K562 (cell line): ENCODE data around the gene NSUN3. TPM values are rescaled to one million over a fixed set of nuclear protein-coding genes. Genes with fewer than 3 reads are reported as not detected.

ENCODE experiments used
- ARID2 ChIP-seq: fragments of 450-650 bp; IDR thresholded peaks from 2 replicates; pipeline ENCODE4 v1.6.1; 2017; ENCODE audit warnings: antibody characterized with exemption, mild to moderate bottlenecking
- CBX1 ChIP-seq: sonication (generic); IDR thresholded peaks from 2 replicates; pipeline ENCODE4 v1.6.1; 2016; ENCODE audit warnings: antibody characterized with exemption, low read depth, mild to moderate bottlenecking
- ETV5 ChIP-seq: sonication (generic); formaldehyde crosslinking; IDR thresholded peaks from 2 replicates; pipeline ENCODE4 v1.4.0; 2020; ENCODE audit warnings: low read depth, mild to moderate bottlenecking, missing genetic modification reagents
- EZH2 ChIP-seq: IDR thresholded peaks from 2 replicates; pipeline ENCODE4 v1.6.1; 2012; ENCODE audit warnings: low read depth, mild to moderate bottlenecking, inconsistent platforms, low read length, borderline replicate concordance
- FOXK1 ChIP-seq: sonication (generic); formaldehyde crosslinking; IDR thresholded peaks from 2 replicates; pipeline ENCODE4 v1.8.0; 2022; ENCODE audit warnings: missing genetic modification reagents, mild to moderate bottlenecking, borderline replicate concordance
- NR1H2 ChIP-seq: sonication (generic); formaldehyde crosslinking; IDR thresholded peaks from 2 replicates; pipeline ENCODE4 v1.4.0; 2020; ENCODE audit warnings: mild to moderate bottlenecking, missing genetic modification reagents
- NR2F6 ChIP-seq: fragments of 450-650 bp; formaldehyde crosslinking; IDR thresholded peaks from 2 replicates; pipeline ENCODE4 v1.4.0; 2020; ENCODE audit warnings: mild to moderate bottlenecking
- POLR2AphosphoS5 ChIP-seq: IDR thresholded peaks from 2 replicates; pipeline ENCODE4 v1.6.1; 2011; ENCODE audit warnings: mild to moderate bottlenecking, low read depth, low read length, moderate library complexity; ENCODE audit not compliant: control insufficient read depth, insufficient read depth
- RBM17 ChIP-seq: fragments of 200-400 bp; formaldehyde crosslinking; IDR thresholded peaks from 2 replicates; pipeline ENCODE4 v1.6.1; 2017; ENCODE audit warnings: low read depth, mild to moderate bottlenecking, low read length, borderline replicate concordance
- SIX5 ChIP-seq, 2 experiments: IDR thresholded peaks; 2 replicates each; pipeline ENCODE4 v1.6.1; 2011; ENCODE audit warnings: low read length in 2 of 2, borderline replicate concordance in 1 of 2, low read depth in 1 of 2, mild to moderate bottlenecking in 1 of 2, moderate library complexity in 1 of 2; ENCODE audit not compliant: insufficient read depth in 1 of 2
- SNIP1 ChIP-seq: fragments of 450-650 bp; IDR thresholded peaks from 2 replicates; pipeline ENCODE4 v1.7.1; 2017; ENCODE audit warnings: low read depth, mild to moderate bottlenecking
- STAT5A ChIP-seq: IDR thresholded peaks from 2 replicates; pipeline ENCODE4 v1.6.1; 2012; ENCODE audit warnings: low read length, inconsistent platforms, borderline replicate concordance
- TCF7 ChIP-seq: sonication (generic); IDR thresholded peaks from 2 replicates; pipeline ENCODE4 v1.6.1; 2016; ENCODE audit warnings: antibody characterized with exemption, borderline replicate concordance
- ZFPM2 ChIP-seq: fragments of 250-450 bp; sonication (Bioruptor Pico); IDR thresholded peaks from 2 replicates; pipeline ENCODE4 v1.5.1; 2022; ENCODE audit warnings: mild to moderate bottlenecking
- ZNF143 ChIP-seq: sonication (generic); formaldehyde crosslinking; IDR thresholded peaks from 2 replicates; pipeline ENCODE4 v1.9.0; 2022; ENCODE audit warnings: mild to moderate bottlenecking, missing genetic modification reagents
- ZNF224 ChIP-seq: sonication (generic); formaldehyde crosslinking; IDR thresholded peaks from 2 replicates; pipeline ENCODE4 v1.8.0; 2022; ENCODE audit warnings: mild to moderate bottlenecking, missing genetic modification reagents
- ZNF408 ChIP-seq: fragments of 250-450 bp; sonication (Bioruptor Pico); IDR thresholded peaks from 2 replicates; pipeline ENCODE4 v1.4.0; 2020; ENCODE audit warnings: low read depth, mild to moderate bottlenecking, moderate library complexity
- ZNF79 ChIP-seq: fragments of 250-450 bp; sonication (Bioruptor Pico); IDR thresholded peaks from 2 replicates; pipeline ENCODE4 v1.4.0; 2020; ENCODE audit warnings: low read depth, mild to moderate bottlenecking, moderate library complexity
- polyA plus RNA-seq, 8 experiments: library from polyadenylated mRNA; depleted of rRNA in 4 of 8; stranded (reverse) in 5 of 8; unstranded in 3 of 8; fragments of >200 nt; fragmentation: Nextera tagmentation in 2 of 8; fragmentation: Illumina TruSeq in 1 of 8; extraction: Ambion mirVana in 2 of 8; extraction: Trizol in 1 of 8; gene quantifications; 2 replicates each; pipeline versions ENCODE4 v1.2.1 to v1.2.3, GENCODE V29; 2011 to 2014; ENCODE audit warnings: inconsistent platforms in 1 of 8, missing spikeins in 1 of 8
- total RNA-seq, 7 experiments: library from RNA; depleted of rRNA in 6 of 7; stranded (reverse); fragments of >200 nt in 6 of 7; fragmentation: Illumina TruSeq in 2 of 7; extraction: Trizol in 2 of 7; gene quantifications; 2 replicates each; pipeline versions ENCODE4 v1.2.1 to v1.2.3, GENCODE V29; 2011 to 2021; ENCODE audit warnings: low replicate concordance in 1 of 7
- TF ChIP-seq, protein P1 (sequence below): sonication (generic); formaldehyde crosslinking; IDR thresholded peaks from 2 replicates; pipeline ENCODE4 v1.8.0; 2022; ENCODE audit warnings: mild to moderate bottlenecking, missing genetic modification reagents
- TF ChIP-seq, protein P2 (sequence below): fragments of 150-350 bp; IDR thresholded peaks from 2 replicates; pipeline ENCODE4 v1.6.1; 2014; ENCODE audit warnings: low read depth, mild to moderate bottlenecking, low read length, borderline replicate concordance
- TF ChIP-seq, protein P3 (sequence below): IDR thresholded peaks from 2 replicates; pipeline ENCODE4 v1.6.1; 2011; ENCODE audit warnings: borderline replicate concordance, low read depth, mild to moderate bottlenecking, moderate library complexity, low read length; ENCODE audit not compliant: insufficient read depth, poor library complexity, severe bottlenecking

NSUN3 gene
- total and polyA plus RNA-seq, 9 of the 15 experiments (the other 6 are each of a cell fraction or from before 2014, with no cell fraction given) = 4.4 to 12.3 (median 7.6) TPM

DNA sequence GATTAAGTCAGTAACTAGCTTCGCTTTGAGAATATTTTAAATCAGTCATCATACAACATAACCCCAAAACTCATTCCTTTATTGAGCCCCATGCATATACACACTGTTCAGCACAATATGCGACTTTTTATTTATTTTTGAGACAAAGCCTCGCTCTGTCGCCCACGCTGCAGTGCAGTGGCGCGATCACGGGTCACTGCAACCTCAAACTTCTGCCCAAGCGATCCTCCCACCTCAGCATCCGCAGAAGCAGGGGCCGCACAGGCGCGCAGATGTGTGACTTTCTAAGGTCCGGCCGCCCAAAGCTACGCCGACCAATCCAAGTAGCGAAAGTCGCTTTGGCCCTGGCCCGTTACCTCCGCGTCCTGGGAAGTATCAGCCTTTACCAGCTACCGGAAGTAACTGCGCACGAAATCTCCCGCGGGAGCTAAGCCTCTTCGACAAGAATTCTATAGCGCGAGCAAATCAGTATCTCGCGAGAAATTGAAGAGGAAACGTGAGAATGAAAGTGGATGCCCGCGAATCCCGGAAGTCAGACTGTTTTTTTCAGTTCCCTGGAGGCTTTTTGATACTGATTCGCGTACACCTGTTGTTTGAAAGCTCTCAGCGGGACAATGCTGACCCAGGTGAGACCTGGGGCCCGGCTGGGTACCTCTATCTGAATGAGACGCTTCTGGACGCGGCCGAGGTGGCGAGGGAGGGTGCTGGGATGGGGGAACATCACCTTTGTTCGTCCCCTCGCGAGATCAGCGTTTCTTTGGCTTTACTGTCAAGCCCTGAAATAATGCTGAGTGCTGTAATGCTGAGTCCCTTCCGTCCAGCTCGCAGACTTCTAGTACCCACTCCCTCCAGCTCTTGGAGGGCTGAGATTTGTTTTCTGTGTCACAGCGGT lies at the start of gene NSUN3, which contains the start of gene DHFR2 (continued):
- TF ChIP-seq POLR2AphosphoS5 (0 out of 2 replicates have a peak, but pooled peaks have one; percentile 31), NR1H2 (no peak), TCF7 (no peak), ZFPM2 (CRISPR knock-in tag) (no peak), ZNF79 (CRISPR knock-in tag) (no peak), ETV5 (CRISPR knock-in tag) (peak; percentile 73), ARID2 (no peak), EZH2 (no peak), ZNF143 (CRISPR knock-in tag) (no peak), FOXK1 (CRISPR knock-in tag) (no peak), ZNF224 (CRISPR knock-in tag) (no peak), ZNF408 (no peak), SIX5 (IDR thresholded peaks at IDR 0.05; ENCODE audit: borderline replicate concordance in 1 of 2, insufficient read depth in 1 of 2, low read depth in 1 of 2, low read length in 2 of 2) (no peak), NR2F6 (CRISPR knock-in tag) (no peak), STAT5A (no peak), SNIP1 (no peak), CBX1 (no peak), RBM17 (no peak)
- TF ChIP-seq, protein P1, sequence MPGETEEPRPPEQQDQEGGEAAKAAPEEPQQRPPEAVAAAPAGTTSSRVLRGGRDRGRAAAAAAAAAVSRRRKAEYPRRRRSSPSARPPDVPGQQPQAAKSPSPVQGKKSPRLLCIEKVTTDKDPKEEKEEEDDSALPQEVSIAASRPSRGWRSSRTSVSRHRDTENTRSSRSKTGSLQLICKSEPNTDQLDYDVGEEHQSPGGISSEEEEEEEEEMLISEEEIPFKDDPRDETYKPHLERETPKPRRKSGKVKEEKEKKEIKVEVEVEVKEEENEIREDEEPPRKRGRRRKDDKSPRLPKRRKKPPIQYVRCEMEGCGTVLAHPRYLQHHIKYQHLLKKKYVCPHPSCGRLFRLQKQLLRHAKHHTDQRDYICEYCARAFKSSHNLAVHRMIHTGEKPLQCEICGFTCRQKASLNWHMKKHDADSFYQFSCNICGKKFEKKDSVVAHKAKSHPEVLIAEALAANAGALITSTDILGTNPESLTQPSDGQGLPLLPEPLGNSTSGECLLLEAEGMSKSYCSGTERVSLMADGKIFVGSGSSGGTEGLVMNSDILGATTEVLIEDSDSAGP = no peak
- TF ChIP-seq, protein P2, sequence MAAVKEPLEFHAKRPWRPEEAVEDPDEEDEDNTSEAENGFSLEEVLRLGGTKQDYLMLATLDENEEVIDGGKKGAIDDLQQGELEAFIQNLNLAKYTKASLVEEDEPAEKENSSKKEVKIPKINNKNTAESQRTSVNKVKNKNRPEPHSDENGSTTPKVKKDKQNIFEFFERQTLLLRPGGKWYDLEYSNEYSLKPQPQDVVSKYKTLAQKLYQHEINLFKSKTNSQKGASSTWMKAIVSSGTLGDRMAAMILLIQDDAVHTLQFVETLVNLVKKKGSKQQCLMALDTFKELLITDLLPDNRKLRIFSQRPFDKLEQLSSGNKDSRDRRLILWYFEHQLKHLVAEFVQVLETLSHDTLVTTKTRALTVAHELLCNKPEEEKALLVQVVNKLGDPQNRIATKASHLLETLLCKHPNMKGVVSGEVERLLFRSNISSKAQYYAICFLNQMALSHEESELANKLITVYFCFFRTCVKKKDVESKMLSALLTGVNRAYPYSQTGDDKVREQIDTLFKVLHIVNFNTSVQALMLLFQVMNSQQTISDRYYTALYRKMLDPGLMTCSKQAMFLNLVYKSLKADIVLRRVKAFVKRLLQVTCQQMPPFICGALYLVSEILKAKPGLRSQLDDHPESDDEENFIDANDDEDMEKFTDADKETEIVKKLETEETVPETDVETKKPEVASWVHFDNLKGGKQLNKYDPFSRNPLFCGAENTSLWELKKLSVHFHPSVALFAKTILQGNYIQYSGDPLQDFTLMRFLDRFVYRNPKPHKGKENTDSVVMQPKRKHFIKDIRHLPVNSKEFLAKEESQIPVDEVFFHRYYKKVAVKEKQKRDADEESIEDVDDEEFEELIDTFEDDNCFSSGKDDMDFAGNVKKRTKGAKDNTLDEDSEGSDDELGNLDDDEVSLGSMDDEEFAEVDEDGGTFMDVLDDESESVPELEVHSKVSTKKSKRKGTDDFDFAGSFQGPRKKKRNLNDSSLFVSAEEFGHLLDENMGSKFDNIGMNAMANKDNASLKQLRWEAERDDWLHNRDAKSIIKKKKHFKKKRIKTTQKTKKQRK = no peak
- TF ChIP-seq, protein P3, sequence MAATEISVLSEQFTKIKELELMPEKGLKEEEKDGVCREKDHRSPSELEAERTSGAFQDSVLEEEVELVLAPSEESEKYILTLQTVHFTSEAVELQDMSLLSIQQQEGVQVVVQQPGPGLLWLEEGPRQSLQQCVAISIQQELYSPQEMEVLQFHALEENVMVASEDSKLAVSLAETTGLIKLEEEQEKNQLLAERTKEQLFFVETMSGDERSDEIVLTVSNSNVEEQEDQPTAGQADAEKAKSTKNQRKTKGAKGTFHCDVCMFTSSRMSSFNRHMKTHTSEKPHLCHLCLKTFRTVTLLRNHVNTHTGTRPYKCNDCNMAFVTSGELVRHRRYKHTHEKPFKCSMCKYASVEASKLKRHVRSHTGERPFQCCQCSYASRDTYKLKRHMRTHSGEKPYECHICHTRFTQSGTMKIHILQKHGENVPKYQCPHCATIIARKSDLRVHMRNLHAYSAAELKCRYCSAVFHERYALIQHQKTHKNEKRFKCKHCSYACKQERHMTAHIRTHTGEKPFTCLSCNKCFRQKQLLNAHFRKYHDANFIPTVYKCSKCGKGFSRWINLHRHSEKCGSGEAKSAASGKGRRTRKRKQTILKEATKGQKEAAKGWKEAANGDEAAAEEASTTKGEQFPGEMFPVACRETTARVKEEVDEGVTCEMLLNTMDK = no peak
